Measurements from ENCODE around the gene RIMBP2.

- no peak for TF ChIP-seq CTCF (IDR thresholded peaks at IDR 0.05; ENCODE audit: borderline replicate concordance, extremely low read depth, low read length, poor library complexity, severe bottlenecking)
- no peak for TF ChIP-seq EZH2 (IDR thresholded peaks at IDR 0.05; ENCODE audit: borderline replicate concordance, low read depth, low read length, severe bottlenecking)
These were observed 232.4 kb downstream of the RIMBP2 start for GRCh38 chr12:130483616-130484180.
